Heart right ventricle (tissue), 16 donors: ENCODE data around the gene PTPRG. TPM values are rescaled to one million over a fixed set of nuclear protein-coding genes. Genes with fewer than 3 reads are reported as not detected.
A peak's percentile ranks its signal among the peaks of the same experiment; 100 is the strongest.

Source experiments
- ATAC-seq, 8 donors: fragments of 200-7000 bp; cut with Tn5 transposase; one replicate each; pipeline ENCODE4 v1.9.1; 2020; ENCODE audit warnings: mild to moderate bottlenecking in 8 of 8, moderate library complexity in 8 of 8, moderate number of reproducible peaks in 1 of 8
- DNase-seq, 2 donors: peaks; one replicate each; pipeline ENCODE4 v3.0.0-alpha.2; 2020
- H3K27ac ChIP-seq, 10 donors: fragments of 200-600 bp; sonication (generic) in 2 of 10; one replicate each; pipeline versions ENCODE4 v1.5.0 to v1.8.0; 2020 to 2022; ENCODE audit warnings: mild to moderate bottlenecking in 3 of 10
- H3K27me3 ChIP-seq, 7 donors: fragments of 200-600 bp; one replicate each; pipeline ENCODE4 v1.8.0; 2021 to 2022; ENCODE audit warnings: mild to moderate bottlenecking in 2 of 7
- H3K36me3 ChIP-seq, 9 donors: fragments of 200-600 bp; sonication (generic) in 1 of 9; one replicate each; pipeline versions ENCODE4 v1.5.0 to v1.8.0; 2020 to 2022; ENCODE audit warnings: mild to moderate bottlenecking in 2 of 9
- H3K4me1 ChIP-seq, 9 donors: fragments of 200-600 bp; sonication (generic) in 1 of 9; one replicate each; pipeline versions ENCODE4 v1.5.0 to v1.8.0; 2020 to 2022; ENCODE audit warnings: mild to moderate bottlenecking in 4 of 9
- H3K4me3 ChIP-seq, 10 donors: fragments of 200-600 bp; sonication (generic) in 2 of 10; one replicate each; pipeline versions ENCODE4 v1.5.0 to v1.8.0; 2020 to 2022; ENCODE audit warnings: mild to moderate bottlenecking in 7 of 10, moderate library complexity in 2 of 10
- H3K9me3 ChIP-seq, 11 donors: fragments of 200-600 bp in 10 of 11; sonication (generic) in 2 of 11; one replicate each; pipeline versions ENCODE4 v1.5.0 to v1.8.0; 2013 to 2022; ENCODE audit warnings: mild to moderate bottlenecking in 2 of 11, control low read depth in 1 of 11, moderate library complexity in 1 of 11
- CTCF ChIP-seq, 9 donors: fragments of 200-600 bp; sonication (generic) in 2 of 9; IDR thresholded peaks; one replicate each; pipeline versions ENCODE4 v1.5.0 to v1.8.0; 2021 to 2022; ENCODE audit warnings: antibody characterized with exemption in 9 of 9, mild to moderate bottlenecking in 5 of 9, moderate library complexity in 1 of 9
- WGBS, 2 donors: extraction: QIAGEN DNeasy Blood & Tissue Kit; methylation state at CpG; one replicate each; pipeline ENCODE4 v1.1.7; 2013; ENCODE audit warnings: inconsistent platforms in 1 of 2; 5-methylcytosine and 5-hydroxymethylcytosine counted together
- intact Hi-C, 10 donors: fragments of 100-400 bp; cut with DNase I; formaldehyde crosslinking; loops; one replicate each; pipeline versions ENCODE4 v1.11.1 to v1.14.2; 2022
- polyA plus RNA-seq, 2 donors: library from polyadenylated mRNA; stranded (reverse); fragments of 200-250 nt; gene quantifications; one replicate each; pipeline ENCODE4 v1.2.3, GENCODE V29; 2013
- total RNA-seq, 10 donors: library from RNA; stranded (reverse); fragmentation: NEBNext Ultra II Directional in 3 of 10; extraction: Animal tissue kit (Norgen Biotek cat#: 25700) in 3 of 10; gene quantifications; one replicate each; pipeline versions ENCODE4 v1.2.1 to v1.2.4, GENCODE V29; 2021 to 2023
- donor health status: Arrhythmogenic right ventricular cardiomyopathy.
- donor health status: ischemic (EF 13 %, LVEDD 7.1; RV severe dilation, severe dysfunction).
- donor health status: healthy with polysubstance abuse.
- donor health status: DM: no; HTN: yes; CAD: no.
- donor health status: DM: no; HTN: no; CAD: no.
- donor health status: ischemic (EF 25% LVEDD 6.9; RV normal size, moderate dysfunction).
- donor health status: ischemic (EF 25% LVEDD 5.7; RV mildly dilated, moderate dysfunction).
- donor health status: healthy.
- donor health status: DM: yes; HTN: yes; CAD: no.
- donor health status: Ischemic cardiomyopathy.
- donor health status: ischemic (EF 35%, LVEDD 5.7; RV mildly dilated, moderate dysfunction).
- donor health status: nonischemic (EF 11% LVEDD 7.7; RV severe dilation, severe dysfunction).
- donor health status: DM: yes; HTN: yes; CAD: no.
- donor health status: PGD.
- donor health status: ischemic (EF 29% LVEDD 5.4; RV normal size, mild dysfunction).
- donor health status: nonischemic (EF 23%, LVEDD 6.1; RV moderate dilation, normal function).

Gene PTPRG
- total and polyA plus RNA-seq, 12 donors = 10.1 to 38.3 (median 32.6) TPM

- H3K36me3 ChIP-seq = no peaks in the 10 kb centered on the region
- no peaks in the 10 kb centered on the region for H3K9me3 ChIP-seq
- H3K27ac ChIP-seq = no peak overlapping the region
- H3K4me1 ChIP-seq = peaks cover 0 to 35% (median 13%) of the 10 kb centered on the region in 9 donors
- no peak for TF ChIP-seq CTCF (IDR thresholded peaks at IDR 0.05)
- intact Hi-C loops = no loop called here
- no peak overlapping the region for H3K4me3 ChIP-seq
- no peak for ATAC-seq
- no peaks in the 10 kb centered on the region for H3K27me3 ChIP-seq
- DNase-seq = no peak
Measured at GRCh38 chr3:61960976-61961375, 399.6 kb downstream of the PTPRG start.

GRCh38 chr3:61961900-61962299, 400.5 kb downstream of the PTPRG start:
- no peak for DNase-seq
- no peak for TF ChIP-seq CTCF (IDR thresholded peaks at IDR 0.05)
- no peaks in the 10 kb centered on the region for H3K9me3 ChIP-seq
- WGBS, 2 donors = 97 to 98% methylated on average over 3 of the region's 3 CpGs
- H3K36me3 ChIP-seq = no peaks in the 10 kb centered on the region
- no peak for ATAC-seq
- H3K4me3 ChIP-seq = no peak overlapping the region
- no peak overlapping the region for H3K27ac ChIP-seq
- H3K4me1 ChIP-seq = peaks cover 0 to 26% (median 5%) of the 10 kb centered on the region in 9 donors
- intact Hi-C loops = no loop called here
- H3K27me3 ChIP-seq = no peaks in the 10 kb centered on the region

DNA sequence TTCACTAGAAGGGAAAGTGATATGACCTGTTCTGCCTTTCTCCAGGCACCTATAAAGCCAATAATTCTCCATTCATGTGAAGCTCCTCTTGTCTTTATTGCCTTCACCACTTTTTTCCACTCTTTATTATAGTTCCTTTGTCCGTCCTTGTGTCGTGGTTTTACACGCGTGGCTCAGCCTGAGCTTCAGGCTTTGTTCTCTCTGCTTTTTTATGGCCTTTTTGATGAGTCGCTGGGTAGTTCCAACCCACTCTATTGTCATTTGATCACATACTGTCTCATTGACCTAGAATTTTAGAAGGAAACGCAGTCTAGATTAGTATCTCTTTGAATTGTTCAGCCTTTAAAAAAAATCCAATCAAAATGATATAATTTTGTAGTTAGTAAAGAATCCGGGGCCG, 403.2 kb downstream of the PTPRG start:
- TF ChIP-seq CTCF (IDR thresholded peaks at IDR 0.05) = no peak
- H3K36me3 ChIP-seq = no peaks in the 10 kb centered on the region
- WGBS, 2 donors = 86 to 97% methylated on average over 8 of the region's 8 CpGs
- DNase-seq = no peak
- H3K4me3 ChIP-seq = no peak overlapping the region
- H3K9me3 ChIP-seq = no peaks in the 10 kb centered on the region
- H3K4me1 ChIP-seq = peaks cover 0 to 23% (median 4%) of the 10 kb centered on the region in 9 donors
- no peaks in the 10 kb centered on the region for H3K27me3 ChIP-seq
- ATAC-seq = no peak
- intact Hi-C loops = no loop called here
- H3K27ac ChIP-seq = no peak overlapping the region

GRCh38 chr3:61965770-61966131, 404.4 kb downstream of the PTPRG start:
- WGBS, 2 donors = 86 to 95% methylated on average over 2 of the region's 2 CpGs
- Histone ChIP-seq H3K27me3 (no peaks in the 10 kb centered on the region), H3K4me1 (peaks cover 0 to 16% (median 4%) of the 10 kb centered on the region in 9 donors), H3K4me3 (no peak overlapping the region), H3K36me3 (no peaks in the 10 kb centered on the region), H3K27ac (no peak overlapping the region), H3K9me3 (no peaks in the 10 kb centered on the region)
- no peak for TF ChIP-seq CTCF (IDR thresholded peaks at IDR 0.05)
- no peak for DNase-seq
- intact Hi-C loops = no loop called here
- ATAC-seq = no peak

DNA sequence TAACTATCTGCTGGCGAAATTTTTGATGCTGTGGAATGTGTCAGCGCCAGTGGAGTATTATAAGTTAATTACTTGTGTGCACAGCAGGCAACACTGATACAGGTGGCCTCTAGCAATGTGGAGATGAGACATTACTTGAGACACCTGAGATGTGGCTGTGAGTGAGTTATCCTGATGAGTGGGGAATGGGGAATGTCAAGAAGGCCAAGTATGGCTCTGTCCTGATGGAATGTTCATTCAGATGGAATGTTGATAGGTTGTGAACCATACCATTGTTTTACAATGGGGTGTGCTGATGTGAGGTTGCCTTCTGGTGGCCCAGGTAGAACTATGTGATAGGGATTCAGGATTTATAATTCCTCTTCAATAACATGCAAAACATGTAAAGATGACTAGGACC, 404.8 kb downstream of the PTPRG start:
- Histone ChIP-seq H3K27ac (no peak overlapping the region), H3K9me3 (no peaks in the 10 kb centered on the region), H3K4me3 (no peak overlapping the region), H3K36me3 (no peaks in the 10 kb centered on the region), H3K4me1 (peaks cover 0 to 13% (median under 1%) of the 10 kb centered on the region in 9 donors), H3K27me3 (no peaks in the 10 kb centered on the region)
- 73 to 76% methylated on average over 2 of the region's 2 CpGs for WGBS, 2 donors
- DNase-seq = no peak
- TF ChIP-seq CTCF (IDR thresholded peaks at IDR 0.05) = no peak
- intact Hi-C loops = no loop called here
- peak in 1 of 8 donors; percentile 40 for ATAC-seq
